GM12878 (cell line): ENCODE results near the gene LCOR. TPM values are rescaled to one million over a fixed set of nuclear protein-coding genes. Genes with fewer than 3 reads are reported as not detected.

Experiments
- ATAC-seq: fragments of 200-7000 bp; cut with Tn5 transposase; 3 replicates; pipeline ENCODE4 v1.9.1; 2020; ENCODE audit warnings: mild to moderate bottlenecking, moderate library complexity
- BruUV-seq: library from RNA; stranded (reverse); fragments of 400-500 nt; replicated peaks from 2 replicates; lab custom pipeline; 2021; lab: Mats Ljungman, UMichigan
- CTCF ChIA-PET: fragments of 300-600 bp; sonication (Branson Sonifier 250); formaldehyde crosslinking; extraction: SDS; loops from one replicate; lab custom pipeline; 2021; ENCODE audit warnings: inconsistent platforms; lab: Yijun Ruan, JAX
- POLR2A ChIA-PET: fragments of 350-600 bp; formaldehyde crosslinking; extraction: SDS; loops from one replicate; lab custom pipeline; 2021; ENCODE audit warnings: inconsistent platforms; lab: Charles Lee
- RAD21 ChIA-PET: fragments of 300-600 bp; sonication (Branson Sonifier 250); formaldehyde crosslinking; loops from one replicate; lab custom pipeline; 2023; ENCODE audit warnings: antibody characterized with exemption; ENCODE audit not compliant: unreplicated experiment; lab: Charles Lee
- SMC1A ChIA-PET: fragments of 300-600 bp; sonication (Branson Sonifier 250); formaldehyde crosslinking; loops from one replicate; lab custom pipeline; 2023; ENCODE audit not compliant: unreplicated experiment, uncharacterized antibody; lab: Charles Lee
- DNase-seq: peaks from one replicate; pipeline ENCODE4 v3.0.0-alpha.2; 2011; ENCODE audit warnings: low read depth, low spot score
- FAIRE-seq: peaks from 3 replicates; lab custom pipeline; 2011; peaks lifted over from hg19 to GRCh38; lab: Jason Lieb, UNC
- H2AFZ ChIP-seq: 2 replicates; pipeline ENCODE4 v1.6.0; 2011; ENCODE audit warnings: low read depth, low read length, control low read depth; ENCODE audit not compliant: control insufficient read depth
- H3K27ac ChIP-seq: 2 replicates; pipeline ENCODE4 v1.5.1; 2011; ENCODE audit warnings: control low read depth; ENCODE audit not compliant: control insufficient read depth, insufficient read depth
- H3K27me3 ChIP-seq, 2 experiments: replicated peaks in 1 of 2; 2 replicates each; pipeline versions ENCODE4 v1.6.0 to v1.6.1; 2011; ENCODE audit warnings: low read length in 1 of 2; ENCODE audit not compliant: control insufficient read depth in 2 of 2, insufficient read depth in 2 of 2
- H3K36me3 ChIP-seq, 2 experiments: 2 replicates each; pipeline ENCODE4 v1.5.1; 2011; ENCODE audit warnings: low read length in 1 of 2; ENCODE audit not compliant: control insufficient read depth in 2 of 2, insufficient read depth in 2 of 2
- H3K4me1 ChIP-seq: 2 replicates; pipeline ENCODE4 v1.6.1; 2011; ENCODE audit warnings: mild to moderate bottlenecking, low read length, moderate library complexity, mixed read lengths; ENCODE audit not compliant: control insufficient read depth, insufficient read depth
- H3K4me2 ChIP-seq: 2 replicates; pipeline ENCODE4 v1.6.0; 2011; ENCODE audit warnings: control low read depth; ENCODE audit not compliant: control insufficient read depth, insufficient read depth
- H3K4me3 ChIP-seq: fragments of 200-600 bp; sonication (generic); 2 replicates; pipeline ENCODE4 v1.5.1; 2016
- H3K79me2 ChIP-seq: 2 replicates; pipeline ENCODE4 v1.6.0; 2011; ENCODE audit warnings: low read length; ENCODE audit not compliant: control insufficient read depth, insufficient read depth
- H3K9ac ChIP-seq: 2 replicates; pipeline ENCODE4 v1.8.0; 2011; ENCODE audit warnings: low read length, control low read depth, mixed read lengths; ENCODE audit not compliant: control insufficient read depth, insufficient read depth
- H3K9me3 ChIP-seq: replicated peaks from 3 replicates; pipeline ENCODE4 v1.5.1; 2011; ENCODE audit warnings: mild to moderate bottlenecking, low read length; ENCODE audit not compliant: control insufficient read depth, insufficient read depth
- H4K20me1 ChIP-seq: 2 replicates; pipeline ENCODE4 v1.6.0; 2011; ENCODE audit not compliant: control insufficient read depth, insufficient read depth
- ATF2 ChIP-seq: IDR thresholded peaks from 2 replicates; pipeline ENCODE4 v1.6.1; 2012; ENCODE audit warnings: low read length, inconsistent platforms
- MYB ChIP-seq: fragments of 150-350 bp; IDR thresholded peaks from 2 replicates; pipeline ENCODE4 v1.6.1; 2014; ENCODE audit warnings: mild to moderate bottlenecking, low read depth, low read length, borderline replicate concordance
- NR2C2 ChIP-seq: IDR thresholded peaks from 2 replicates; pipeline ENCODE4 v1.6.1; 2011; ENCODE audit warnings: borderline replicate concordance, low read depth; ENCODE audit not compliant: control insufficient read depth, insufficient read length
- POU2F2 ChIP-seq: IDR thresholded peaks from 3 replicates; pipeline ENCODE4 v1.6.1; 2011; ENCODE audit warnings: low read depth, mild to moderate bottlenecking, low read length, borderline replicate concordance
- RAD51 ChIP-seq: fragments of 450-650 bp; IDR thresholded peaks from 2 replicates; pipeline ENCODE4 v1.6.1; 2016; ENCODE audit warnings: moderate library complexity, mild to moderate bottlenecking, inconsistent platforms
- RUNX3 ChIP-seq: IDR thresholded peaks from 2 replicates; pipeline ENCODE4 v1.6.1; 2012; ENCODE audit warnings: low read length, inconsistent platforms
- SIN3A ChIP-seq: IDR thresholded peaks from 2 replicates; pipeline ENCODE4 v1.6.1; 2012; ENCODE audit warnings: low read depth, low read length, improper control_type of control experiment
- WGBS: methylation state at CpG from one replicate; pipeline ENCODE4 v1.1.6; 2016; ENCODE audit warnings: low lambda C conversion rate; ENCODE audit not compliant: insufficient replicate concordance, insufficient coverage; ENCODE audit errors: missing lambda C conversion rate; 5-methylcytosine and 5-hydroxymethylcytosine counted together
- in situ Hi-C: fragments of 300-500 bp; cut with MboI; formaldehyde crosslinking; loops from 9 replicates; pipeline ENCODE4 v1.14.3; 2018; ENCODE audit warnings: mixed read lengths
- intact Hi-C: fragments of 100-400 bp; cut with micrococcal nuclease; formaldehyde crosslinking; loops from one replicate; pipeline ENCODE4 v1.14.2; 2022; ENCODE audit not compliant: unreplicated experiment
- polyA plus RNA-seq, 11 experiments: library from polyadenylated mRNA; depleted of rRNA in 4 of 11; unstranded in 6 of 11; stranded (reverse) in 5 of 11; fragments of >200 nt; fragmentation: Nextera tagmentation in 4 of 11; fragmentation: Illumina TruSeq in 1 of 11; extraction: Ambion mirVana in 4 of 11; extraction: Trizol in 1 of 11; gene quantifications; 1 replicate in 1 of 11; 2 replicates in 10 of 11; pipeline versions ENCODE4 v1.2.1 to v1.2.3, GENCODE V29; 2011 to 2016; ENCODE audit warnings: inconsistent platforms in 2 of 11, missing spikeins in 2 of 11, low read depth in 1 of 11
- total RNA-seq, 4 experiments: library from RNA; depleted of rRNA in 3 of 4; stranded (reverse); fragments of >200 nt in 3 of 4; fragmentation: Illumina TruSeq in 1 of 4; extraction: Trizol in 1 of 4; gene quantifications; 2 replicates each; pipeline versions ENCODE4 v1.2.1 to v1.2.3, GENCODE V29; 2013 to 2021

Gene LCOR
- total and polyA plus RNA-seq, 10 of the 15 experiments (the other 5 are each of a cell fraction or from before 2014, with no cell fraction given): 1.6 to 22.0 (median 13.2) TPM

GRCh38 chr10:97004591-97004990 lies 172.5 kb downstream of the LCOR start:
- Histone ChIP-seq H3K27me3 (no peaks in the 10 kb centered on the region), H3K4me3 (no peak overlapping the region), H4K20me1 (no peaks in the 10 kb centered on the region), H3K9me3 (no peaks in the 10 kb centered on the region; the same call in 1 of the 3 replicates), H3K79me2 (no peaks in the 10 kb centered on the region), H3K4me1 (no peaks in the 10 kb centered on the region), H3K4me2 (no peak overlapping the region), H3K27ac (no peak overlapping the region), H3K36me3 (no peaks in the 10 kb centered on the region), H3K9ac (no peak overlapping the region), H2AFZ (no peak overlapping the region)
- no peak for ATAC-seq
- in situ Hi-C loops: no loop called here
- ChIA-PET SMC1A (interaction anchor here (1.1 to 1.4 kb wide), 2 partner anchors 9 to 11 kb away, joined by 3 to 4 read pairs; no protein-coding TSS in a partner anchor), RAD21 (no interaction called here), POLR2A (interaction anchor here (0.6 kb wide), 1 partner anchor 135 kb away, joined by 3 read pairs; no protein-coding TSS in a partner anchor), CTCF (interaction anchor here (1.5 to 2.0 kb wide), 2 partner anchors 21 to 94 kb away, joined by 5 to 7 read pairs; no protein-coding TSS in a partner anchor)
- no TSS peak for BruUV-seq
- intact Hi-C loops: no loop called here
- no peak for DNase-seq
- no peak for FAIRE-seq
- 61% methylated on average over 10 of the region's 10 CpGs for WGBS
- TF ChIP-seq RAD51 (no peak), MYB (no peak), NR2C2 (no peak), SIN3A (no peak), POU2F2 (no peak), ATF2 (no peak), RUNX3 (no peak)
